Transverse colon (tissue), 4 donors: ENCODE measurements around the gene PCDHGA4.

ENCODE experiments used
- POLR2A ChIP-seq: fragments of 450-650 bp; IDR thresholded peaks from one replicate; pipeline ENCODE4 v1.6.1; 2016; ENCODE audit warnings: antibody characterized with exemption, mild to moderate bottlenecking, moderate library complexity
- POLR2AphosphoS5 ChIP-seq, 3 donors: sonication (generic); formaldehyde crosslinking; IDR thresholded peaks; one replicate each; pipeline ENCODE4 v1.6.1; 2016; ENCODE audit warnings: antibody characterized with exemption in 3 of 3
- TF ChIP-seq, protein P1 (sequence below), 5 experiments: fragments of 200-600 bp in 3 of 5; fragments of 450-650 bp in 2 of 5; sonication (generic) in 3 of 5; IDR thresholded peaks; 1 replicate in 2 of 5; 2 replicates in 3 of 5; pipeline ENCODE4 v1.5.1; 2016 to 2017; ENCODE audit warnings: antibody characterized with exemption in 5 of 5, inconsistent platforms in 3 of 5, mild to moderate bottlenecking in 2 of 5, moderate library complexity in 1 of 5

DNA sequence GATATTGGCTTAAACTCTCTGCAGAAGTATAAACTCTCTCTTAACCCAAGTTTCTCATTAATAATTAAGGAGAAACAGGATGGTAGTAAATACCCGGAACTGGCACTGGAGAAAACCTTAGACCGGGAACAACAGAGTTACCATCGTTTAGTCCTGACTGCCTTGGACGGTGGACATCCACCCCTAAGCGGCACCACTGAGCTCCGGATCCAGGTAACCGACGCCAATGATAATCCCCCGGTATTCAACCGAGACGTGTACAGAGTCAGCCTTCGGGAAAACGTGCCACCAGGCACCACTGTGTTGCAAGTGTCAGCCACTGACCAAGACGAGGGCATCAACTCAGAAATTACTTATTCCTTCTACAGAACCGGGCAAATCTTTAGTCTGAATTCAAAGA, 43.8 kb downstream of the PCDHGA4 start:
- TF ChIP-seq POLR2A (no peak), POLR2AphosphoS5 (IDR thresholded peaks at IDR 0.05) (no peak)
- TF ChIP-seq, protein P1, sequence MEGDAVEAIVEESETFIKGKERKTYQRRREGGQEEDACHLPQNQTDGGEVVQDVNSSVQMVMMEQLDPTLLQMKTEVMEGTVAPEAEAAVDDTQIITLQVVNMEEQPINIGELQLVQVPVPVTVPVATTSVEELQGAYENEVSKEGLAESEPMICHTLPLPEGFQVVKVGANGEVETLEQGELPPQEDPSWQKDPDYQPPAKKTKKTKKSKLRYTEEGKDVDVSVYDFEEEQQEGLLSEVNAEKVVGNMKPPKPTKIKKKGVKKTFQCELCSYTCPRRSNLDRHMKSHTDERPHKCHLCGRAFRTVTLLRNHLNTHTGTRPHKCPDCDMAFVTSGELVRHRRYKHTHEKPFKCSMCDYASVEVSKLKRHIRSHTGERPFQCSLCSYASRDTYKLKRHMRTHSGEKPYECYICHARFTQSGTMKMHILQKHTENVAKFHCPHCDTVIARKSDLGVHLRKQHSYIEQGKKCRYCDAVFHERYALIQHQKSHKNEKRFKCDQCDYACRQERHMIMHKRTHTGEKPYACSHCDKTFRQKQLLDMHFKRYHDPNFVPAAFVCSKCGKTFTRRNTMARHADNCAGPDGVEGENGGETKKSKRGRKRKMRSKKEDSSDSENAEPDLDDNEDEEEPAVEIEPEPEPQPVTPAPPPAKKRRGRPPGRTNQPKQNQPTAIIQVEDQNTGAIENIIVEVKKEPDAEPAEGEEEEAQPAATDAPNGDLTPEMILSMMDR (IDR thresholded peaks at IDR 0.05) = no peak
